OCI-LY7 (cell line): ENCODE data around the gene TRAPPC1. TPM values are rescaled to one million over a fixed set of nuclear protein-coding genes. Genes with fewer than 3 reads are reported as not detected.
A peak's percentile ranks its signal among the peaks of the same experiment; 100 is the strongest.

Experiments
- BruUV-seq: library from RNA; stranded (reverse); fragments of 400-500 nt; replicated peaks from 2 replicates; lab custom pipeline; 2021; lab: Mats Ljungman, UMichigan
- CTCF ChIA-PET: fragments of 300-600 bp; sonication (Branson Sonifier 250); formaldehyde crosslinking; loops from one replicate; lab custom pipeline; 2022; ENCODE audit warnings: antibody characterized with exemption; ENCODE audit not compliant: unreplicated experiment; lab: Charles Lee
- POLR2A ChIA-PET: fragments of 300-600 bp; sonication (Branson Sonifier 250); formaldehyde crosslinking; loops from one replicate; lab custom pipeline; 2022; ENCODE audit warnings: antibody characterized with exemption; lab: Charles Lee
- DNase-seq: peaks from one replicate; pipeline ENCODE4 v3.0.0-alpha.2; 2015; ENCODE audit warnings: low spot score
- H2AFZ ChIP-seq: fragments of 200-600 bp; sonication (generic), shearing (Covaris generic); 2 replicates; pipeline ENCODE4 v1.6.1; 2014; ENCODE audit warnings: mild to moderate bottlenecking, antibody characterized with exemption, low read length, moderate library complexity
- H3K27ac ChIP-seq: fragments of 200-600 bp; sonication (generic); 2 replicates; pipeline ENCODE4 v1.5.1; 2014; ENCODE audit warnings: mixed run types, low read depth, mild to moderate bottlenecking, moderate library complexity, low read length, inconsistent platforms; ENCODE audit not compliant: poor library complexity, severe bottlenecking
- H3K36me3 ChIP-seq: fragments of 200-600 bp; sonication (generic); 2 replicates; pipeline ENCODE4 v1.6.1; 2014; ENCODE audit warnings: mild to moderate bottlenecking, antibody characterized with exemption, low read length, moderate library complexity, mixed read lengths; ENCODE audit not compliant: insufficient read depth
- H3K4me1 ChIP-seq: fragments of 200-600 bp; sonication (generic); 2 replicates; pipeline ENCODE4 v1.5.1; 2014; ENCODE audit warnings: mild to moderate bottlenecking, low read length; ENCODE audit not compliant: insufficient read depth, poor library complexity, severe bottlenecking
- H3K4me2 ChIP-seq: fragments of 200-600 bp; sonication (generic); 2 replicates; pipeline ENCODE4 v1.6.1; 2014; ENCODE audit warnings: mild to moderate bottlenecking, low read length
- H3K4me3 ChIP-seq: fragments of 200-600 bp; sonication (generic); 2 replicates; pipeline ENCODE4 v1.5.1; 2014; ENCODE audit warnings: mild to moderate bottlenecking, low read depth, low read length; ENCODE audit not compliant: poor library complexity, severe bottlenecking
- H3K79me2 ChIP-seq: fragments of 200-600 bp; sonication (generic); 2 replicates; pipeline ENCODE4 v1.6.1; 2016; ENCODE audit warnings: low read depth, mild to moderate bottlenecking, low read length, moderate library complexity, mixed read lengths; ENCODE audit not compliant: insufficient read depth
- H3K9me2 ChIP-seq: fragments of 200-600 bp; sonication (generic); 2 replicates; pipeline ENCODE4 v1.6.1; 2016; ENCODE audit warnings: mild to moderate bottlenecking, low read length, mixed read lengths; ENCODE audit not compliant: insufficient read depth
- H3K9me3 ChIP-seq: fragments of 200-600 bp; sonication (generic); 2 replicates; pipeline ENCODE4 v1.6.1; 2014; ENCODE audit warnings: mild to moderate bottlenecking, mixed run types, low read length, mixed read lengths
- H4K20me1 ChIP-seq: fragments of 200-600 bp; sonication (generic); 2 replicates; pipeline ENCODE4 v1.6.1; 2014; ENCODE audit warnings: mild to moderate bottlenecking, antibody characterized with exemption, low read length, moderate library complexity, mixed read lengths; ENCODE audit not compliant: insufficient read depth
- CTCF ChIP-seq: fragments of 200-600 bp; sonication (generic); conservative IDR thresholded peaks from 2 replicates; pipeline ENCODE4 v1.5.1; 2014; ENCODE audit warnings: mild to moderate bottlenecking, antibody characterized with exemption, low read length, moderate library complexity, mixed read lengths
- EZH2phosphoT487 ChIP-seq: fragments of 200-600 bp; sonication (generic); IDR thresholded peaks from 2 replicates; pipeline ENCODE4 v1.6.1; 2018; ENCODE audit warnings: low read depth, borderline replicate concordance, mild to moderate bottlenecking, mixed run types, antibody characterized with exemption, low read length, moderate library complexity, mixed read lengths
- intact Hi-C: fragments of 100-400 bp; cut with micrococcal nuclease; formaldehyde crosslinking; loops from one replicate; pipeline ENCODE4 v1.10.0; 2022; ENCODE audit not compliant: unreplicated experiment
- total RNA-seq, 2 experiments: library from RNA; depleted of rRNA in 1 of 2; stranded (reverse); fragments of >200 nt in 1 of 2; shearing (Covaris generic) in 1 of 2; gene quantifications; 2 replicates each; pipeline ENCODE4 v1.2.3, GENCODE V29; 2014 to 2022

TRAPPC1 gene
- total RNA-seq, 2 experiments from 2014 or later: 40.2 to 150 TPM

GRCh38 chr17:7912927-7913524 is 18.7 kb downstream of the TRAPPC1 start:
- no peaks in the 10 kb centered on the region for H3K79me2 ChIP-seq
- ChIA-PET POLR2A (interaction anchor here (0.7 to 1.9 kb wide), 6 partner anchors 20 to 459 kb away, joined by 3 to 7 read pairs (median 3); partner anchors contain the start of genes CNTROB and TRAPPC1), CTCF (interaction anchor here (0.6 to 1.4 kb wide), 3 partner anchors 77 to 160 kb away, joined by 3 to 6 read pairs (median 4); no protein-coding TSS in a partner anchor)
- DNase-seq: peak; percentile 89
- no peaks in the 10 kb centered on the region for H3K9me2 ChIP-seq
- peaks cover 39% of the 10 kb centered on the region for H3K4me1 ChIP-seq
- H4K20me1 ChIP-seq: no peaks in the 10 kb centered on the region
- H3K4me2 ChIP-seq: peak overlapping the region; percentile 19; the same call in 1 of the 2 replicates
- no peaks in the 10 kb centered on the region for H3K9me3 ChIP-seq
- intact Hi-C loops: loop anchor here (1.0 to 5.0 kb wide), 5 partner anchors 26 to 144 kb away; no protein-coding TSS in a partner anchor
- no TSS peak for BruUV-seq
- H3K4me3 ChIP-seq: no peak overlapping the region
- TF ChIP-seq CTCF: peak; percentile 93
- TF ChIP-seq EZH2phosphoT487: no peak
- H3K27ac ChIP-seq: peak overlapping the region; percentile 31
- peaks cover 56% of the 10 kb centered on the region for H3K36me3 ChIP-seq
- no peak overlapping the region for H2AFZ ChIP-seq

GRCh38 chr17:7911116-7911515 is 20.6 kb downstream of the TRAPPC1 start:
- Histone ChIP-seq H3K4me2 (no peak overlapping the region), H3K9me2 (no peaks in the 10 kb centered on the region), H3K4me1 (peaks cover 35% of the 10 kb centered on the region), H3K9me3 (no peaks in the 10 kb centered on the region), H4K20me1 (no peaks in the 10 kb centered on the region), H3K4me3 (no peak overlapping the region), H3K27ac (no peak overlapping the region), H3K79me2 (no peaks in the 10 kb centered on the region), H2AFZ (no peak overlapping the region), H3K36me3 (peaks cover 75% of the 10 kb centered on the region)
- intact Hi-C loops: loop anchor here (5.0 kb wide), 1 partner anchor 146 kb away; no protein-coding TSS in a partner anchor
- CTCF ChIA-PET: no interaction called here
- POLR2A ChIA-PET: interaction anchor here (1.9 kb wide), 1 partner anchor 22 kb away, joined by 7 read pairs; the partner anchor contains the start of genes CNTROB and TRAPPC1
- DNase-seq: no peak
- no peak for TF ChIP-seq EZH2phosphoT487
- TF ChIP-seq CTCF: no peak
- BruUV-seq: no TSS peak

- H3K36me3 ChIP-seq: peaks cover 79% of the 10 kb centered on the region
- POLR2A ChIA-PET: no interaction called here
- intact Hi-C loops: loop anchor here (5.0 kb wide), 1 partner anchor 147 kb away; no protein-coding TSS in a partner anchor
Measured at GRCh38 chr17:7910711-7911110, 21.0 kb downstream of the TRAPPC1 start.

More at GRCh38 chr17:7910711-7911110, 21.0 kb downstream of the TRAPPC1 start:
- no peak for DNase-seq
- H3K4me1 ChIP-seq: peaks cover 32% of the 10 kb centered on the region
- no peaks in the 10 kb centered on the region for H4K20me1 ChIP-seq
- H3K4me3 ChIP-seq: no peak overlapping the region
- no TSS peak for BruUV-seq
- CTCF ChIA-PET: no interaction called here
- H3K4me2 ChIP-seq: no peak overlapping the region
- no peak overlapping the region for H2AFZ ChIP-seq
- H3K9me3 ChIP-seq: no peaks in the 10 kb centered on the region
- TF ChIP-seq CTCF (no peak), EZH2phosphoT487 (no peak)
- no peaks in the 10 kb centered on the region for H3K9me2 ChIP-seq
- no peak overlapping the region for H3K27ac ChIP-seq
- H3K79me2 ChIP-seq: no peaks in the 10 kb centered on the region
